IPS-NIHi11 (cell line): ENCODE measurements around the gene TDG.
"Not testable (repeated sequence)": the region's sequence is repeated elsewhere in the genome, so short reads cannot be mapped to it uniquely, and the experiment has no call there.

Experiments
- DNase-seq: peaks from one replicate; pipeline ENCODE4 v3.0.0; 2012; ENCODE audit warnings: mixed read lengths, low spot score

TDG gene

DNA sequence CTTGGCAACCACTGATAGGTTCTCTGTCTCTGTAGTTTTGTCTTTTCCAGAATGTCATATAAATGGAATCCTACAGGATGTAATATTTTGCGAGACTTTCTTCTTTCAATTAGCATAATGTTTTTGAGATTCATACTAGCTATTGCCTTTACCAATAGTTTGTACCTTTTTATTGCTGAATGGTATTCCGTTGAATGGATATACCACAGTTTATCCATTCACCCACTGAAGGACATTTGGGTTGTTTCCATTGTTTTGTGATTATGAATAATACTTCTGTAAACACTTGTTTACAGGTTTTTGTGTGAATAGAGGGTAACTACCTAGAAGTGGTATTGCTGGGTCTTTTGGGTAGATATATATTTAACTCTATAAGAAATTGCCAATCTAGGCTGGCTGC is 58.0 kb downstream of the TDG start:
- DNase-seq, result no peak

DNA sequence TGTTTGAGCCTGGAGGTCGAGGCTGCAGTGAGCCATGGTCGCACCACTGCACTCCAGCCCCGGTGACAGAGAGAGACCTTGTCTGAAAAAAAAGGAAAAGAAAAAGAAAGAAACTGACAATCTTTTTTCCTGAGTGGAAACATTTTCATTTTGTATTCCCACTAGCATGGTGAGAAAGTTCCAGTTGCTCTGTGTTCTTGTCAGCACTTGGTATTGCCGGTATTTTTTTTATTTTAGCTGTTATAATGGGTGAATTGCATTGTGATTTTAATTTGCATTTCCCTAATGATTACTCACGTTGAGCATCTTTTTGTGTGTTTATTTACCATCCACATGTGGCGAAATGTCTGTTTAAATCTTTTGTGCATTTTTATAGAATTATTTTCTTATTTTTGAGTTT is 58.7 kb downstream of the TDG start:
- no peak for DNase-seq

DNA sequence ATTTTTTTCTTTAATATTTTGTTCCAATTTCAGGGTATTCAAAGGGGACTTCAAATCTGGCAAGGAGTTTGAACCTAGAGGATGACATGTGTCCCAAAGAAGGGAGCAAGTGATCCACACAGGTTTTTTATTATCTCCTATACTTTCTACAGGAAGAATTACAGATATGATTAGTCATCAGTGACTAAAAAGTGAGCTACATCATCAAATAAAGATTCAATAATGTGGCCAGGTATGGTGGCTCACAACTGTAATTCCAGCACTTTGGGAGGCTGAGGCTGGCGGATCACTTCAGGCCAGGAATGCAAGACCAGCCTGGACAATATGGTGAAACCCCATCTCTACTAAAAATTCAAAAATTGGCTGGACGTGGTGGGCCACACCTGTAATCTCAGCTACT is 60.1 kb downstream of the TDG start:
- DNase-seq, result no peak

DNA sequence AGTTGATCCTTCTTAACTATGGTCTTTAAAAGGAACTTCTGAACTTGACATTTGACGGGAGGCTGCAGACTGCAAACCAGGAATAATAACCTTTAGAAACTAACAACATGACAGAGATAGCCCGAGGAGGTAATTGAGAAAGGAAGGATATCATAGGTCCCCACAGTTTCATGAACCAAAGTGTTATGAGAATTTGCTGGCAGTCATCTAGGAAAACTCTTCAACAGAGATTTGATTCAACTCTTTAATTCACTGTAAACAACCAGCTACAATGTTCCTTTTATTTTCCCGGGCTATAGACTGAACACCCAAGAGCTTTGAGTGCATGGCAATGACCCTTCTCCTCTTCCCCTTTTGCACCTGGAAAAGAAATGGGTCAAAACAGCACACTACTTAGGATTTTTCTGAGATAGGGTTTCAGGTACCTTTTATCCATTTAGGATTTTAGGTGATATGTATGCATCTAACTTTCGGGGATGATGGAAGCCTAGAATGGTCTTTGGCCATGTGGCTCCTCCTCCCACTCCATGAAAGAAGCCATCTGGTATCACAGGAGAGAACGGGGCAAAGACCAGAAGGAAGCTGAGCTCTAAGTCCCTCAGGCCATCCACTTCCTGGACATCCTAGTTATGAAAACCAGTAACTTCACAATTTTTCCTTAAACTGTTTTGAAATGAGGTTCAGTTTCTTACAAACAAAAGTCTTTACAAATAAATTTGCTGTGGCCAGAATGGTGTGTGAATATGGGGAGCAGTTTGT is 61.3 kb downstream of the TDG start:
- no peak for DNase-seq

DNA sequence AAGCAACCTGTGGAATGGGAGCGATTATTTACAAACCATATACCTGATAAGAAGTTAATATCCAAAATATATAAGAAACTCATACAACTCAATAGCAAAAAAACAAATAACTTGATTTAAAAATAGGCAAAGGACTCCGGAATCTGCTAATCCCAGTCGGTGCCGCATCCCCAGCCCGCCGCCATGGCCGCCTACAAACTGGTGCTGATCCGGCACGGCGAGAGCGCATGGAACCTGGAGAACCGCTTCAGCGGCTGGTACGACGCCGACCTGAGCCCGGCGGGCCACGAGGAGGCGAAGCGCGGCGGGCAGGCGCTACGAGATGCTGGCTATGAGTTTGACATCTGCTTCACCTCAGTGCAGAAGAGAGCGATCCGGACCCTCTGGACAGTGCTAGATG is 64.9 kb downstream of the TDG start:
- not testable (repeated sequence) for DNase-seq

DNA sequence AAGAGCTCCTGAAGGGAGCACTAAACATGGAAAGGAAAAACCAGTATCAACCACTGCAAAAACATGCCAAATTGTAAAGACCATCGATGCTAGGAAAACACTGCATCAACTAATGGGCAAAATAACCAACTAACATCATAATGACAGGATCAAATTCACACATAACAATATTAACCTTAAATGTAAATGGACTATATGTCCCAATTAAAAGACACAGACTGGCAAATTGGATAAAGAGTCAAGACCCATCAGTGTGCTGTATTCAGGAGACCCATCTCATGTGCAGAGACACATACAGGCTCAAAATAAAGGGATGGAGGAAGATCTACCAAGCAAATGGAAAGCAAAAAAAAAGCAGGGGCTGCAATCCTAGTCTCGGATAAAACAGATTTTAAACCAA is 70.5 kb downstream of the TDG start:
- DNase-seq, result not testable (repeated sequence)
